Measurements from ENCODE around the gene PLXDC2.

Gene PLXDC2

GRCh38 chr10:19817231-19817933, 1.1 kb downstream of the PLXDC2 start:
- DNase-seq = peak; percentile 80

GRCh38 chr10:19818876-19819275, 2.6 kb downstream of the PLXDC2 start:
- no peak for DNase-seq

DNA sequence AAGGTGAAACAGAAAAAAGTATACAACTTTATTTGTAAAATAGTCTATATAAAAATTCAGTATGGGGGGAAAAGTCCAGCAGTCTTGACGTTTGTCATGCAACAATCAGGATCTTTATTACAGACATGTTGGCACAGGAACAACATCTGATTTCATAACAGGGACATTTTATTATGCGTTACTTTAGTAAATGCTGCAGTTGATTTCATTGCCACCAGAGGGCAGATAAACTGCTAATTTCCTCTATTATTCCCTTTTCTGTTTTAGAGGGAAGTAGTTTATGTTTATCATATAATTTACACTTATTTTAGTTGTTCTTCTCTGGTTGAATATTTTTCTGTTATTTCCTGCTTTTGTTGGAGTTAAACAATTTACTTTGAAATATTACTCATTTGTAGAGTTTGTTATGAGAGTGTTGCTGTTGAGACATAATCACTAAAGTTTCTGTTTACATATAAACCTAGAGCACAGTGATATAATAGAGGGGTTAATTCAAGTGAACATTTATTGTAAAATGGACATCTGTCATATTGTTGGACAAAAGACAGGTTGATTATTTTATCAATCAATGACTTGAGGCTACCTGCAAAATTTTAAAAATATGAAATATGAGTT, 3.3 kb downstream of the PLXDC2 start:
- DNase-seq = no peak

DNA sequence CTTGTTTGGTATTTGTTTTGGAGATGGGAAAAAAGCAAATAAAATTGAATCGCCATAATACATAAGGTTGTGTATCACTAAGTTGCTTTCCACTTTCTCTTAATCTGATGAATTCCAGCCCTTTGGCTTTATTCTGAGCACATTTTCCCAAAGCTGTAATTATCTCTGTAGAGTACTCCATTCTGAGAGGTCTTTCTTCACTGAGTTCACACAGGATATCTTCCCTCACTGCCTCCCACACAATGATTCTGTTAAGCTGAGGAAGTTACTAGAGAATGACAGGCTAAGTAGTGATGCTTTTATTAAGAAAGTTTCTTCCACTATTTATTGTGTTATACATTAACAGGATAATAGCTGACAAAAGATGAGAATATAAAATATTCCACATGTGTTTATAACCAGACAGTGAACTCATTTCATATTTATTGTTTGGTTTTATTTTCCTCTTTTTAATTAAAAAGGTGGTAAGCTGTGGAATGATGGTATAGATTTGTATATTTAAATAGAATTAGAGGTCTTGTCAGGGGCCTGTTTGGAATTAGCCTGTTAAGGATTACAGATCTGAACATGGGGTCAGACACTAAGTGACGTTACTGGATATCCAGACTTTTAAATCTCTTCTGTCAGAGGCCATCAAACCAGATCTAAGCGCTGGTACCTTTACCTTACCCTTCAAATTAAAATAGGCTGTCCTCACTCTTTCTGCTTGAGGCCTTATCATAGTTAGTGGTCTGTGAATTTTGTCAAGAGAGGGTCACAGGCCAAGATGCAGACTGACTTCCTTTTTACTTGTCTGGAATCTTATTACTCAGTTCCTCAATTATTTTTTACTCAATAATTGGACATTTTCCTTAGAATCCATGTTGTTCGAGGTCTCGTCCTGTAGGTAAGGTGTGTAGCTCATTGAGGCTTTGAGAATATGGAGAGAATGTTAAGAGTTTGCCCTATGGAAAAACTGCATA, 8.4 kb downstream of the PLXDC2 start:
- no peak for DNase-seq

- no peak for DNase-seq
Measured at GRCh38 chr10:19825700-19826099, 9.5 kb downstream of the PLXDC2 start.

DNA sequence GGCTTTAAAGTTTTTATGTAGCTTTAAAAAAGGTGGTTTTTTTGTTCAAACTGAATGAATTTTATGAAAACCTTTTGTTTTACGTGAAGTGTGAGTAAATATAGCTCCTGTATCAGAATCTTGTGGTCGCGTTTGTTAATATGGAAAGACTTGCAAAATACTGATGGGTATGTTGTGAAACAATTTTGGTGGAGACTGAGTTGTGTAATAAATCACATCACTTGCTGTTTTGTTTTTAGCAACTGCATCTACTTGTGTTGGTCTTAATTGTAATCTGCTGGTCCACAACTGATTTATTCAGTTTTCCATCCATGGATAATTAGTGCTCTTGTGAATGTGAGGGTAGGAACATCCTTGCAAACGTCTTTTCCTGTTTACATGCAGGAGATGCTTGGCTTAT, 10.5 kb downstream of the PLXDC2 start:
- DNase-seq = no peak

- DNase-seq = no peak
Measured at GRCh38 chr10:19828278-19829049, 12.2 kb downstream of the PLXDC2 start.

GRCh38 chr10:19832699-19833098, 16.5 kb downstream of the PLXDC2 start:
- no peak for DNase-seq

GRCh38 chr10:19833170-19833824, 17.1 kb downstream of the PLXDC2 start:
- no peak for DNase-seq

DNA sequence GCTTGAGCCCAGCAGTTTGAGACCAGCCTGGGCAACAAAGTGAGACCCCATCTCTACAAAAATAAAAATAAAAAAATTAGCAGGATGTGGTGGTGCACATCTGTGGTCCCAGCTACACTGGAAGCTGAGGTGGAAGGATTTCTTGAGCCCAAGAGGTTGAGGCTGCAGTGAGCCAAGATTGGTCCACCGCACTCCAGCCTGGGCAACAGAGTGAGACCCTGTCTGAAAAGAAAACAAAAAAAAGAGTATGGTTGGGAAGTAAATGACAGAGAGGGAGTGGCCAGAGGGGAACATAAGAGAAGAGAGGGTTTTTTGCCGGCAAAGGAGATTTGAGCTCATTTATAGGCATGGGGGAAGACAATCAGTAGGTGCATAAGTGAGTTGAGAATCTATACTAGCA, 19.7 kb downstream of the PLXDC2 start:
- DNase-seq = no peak

- DNase-seq = no peak
Measured at GRCh38 chr10:19839090-19839489, 22.9 kb downstream of the PLXDC2 start.

DNA sequence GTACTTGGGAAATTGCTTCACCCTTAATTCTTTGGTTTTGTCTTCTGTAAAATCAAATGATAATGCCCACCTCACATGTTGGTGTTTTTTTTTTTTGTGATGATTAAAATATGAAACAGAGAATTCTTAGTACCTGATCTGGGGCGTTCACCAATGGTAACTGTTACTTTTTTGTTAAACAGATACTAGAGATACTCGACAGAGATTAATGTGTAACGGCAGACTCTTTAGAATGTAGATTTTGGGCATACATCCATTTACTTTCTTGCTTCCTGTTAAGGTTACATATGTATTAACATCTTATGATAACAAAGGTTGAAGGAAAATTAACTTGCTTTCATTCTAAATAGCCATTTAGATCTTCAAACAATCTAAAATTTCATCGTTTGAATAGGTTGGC, 23.3 kb downstream of the PLXDC2 start:
- no peak for DNase-seq

DNA sequence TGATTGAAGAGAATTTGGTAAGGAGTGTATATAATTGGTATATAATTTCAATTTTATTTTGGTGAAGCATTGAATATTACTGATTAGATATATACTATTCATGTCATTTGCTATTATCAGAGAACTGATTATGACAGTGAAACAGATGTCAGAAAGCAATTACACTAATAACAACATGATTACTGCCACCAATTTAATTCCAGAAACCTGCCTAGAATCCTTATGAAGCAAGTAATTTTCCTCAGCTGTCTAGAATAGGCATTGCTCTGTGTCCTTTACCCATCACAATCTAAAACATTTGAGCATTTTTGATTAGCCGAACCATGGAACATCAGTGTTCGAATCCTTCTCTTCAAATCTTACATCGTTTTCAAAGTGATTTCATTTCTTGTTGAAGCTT, 24.5 kb downstream of the PLXDC2 start:
- no peak for DNase-seq

- no peak for DNase-seq
Measured at GRCh38 chr10:19843487-19843886, 27.3 kb downstream of the PLXDC2 start.

GRCh38 chr10:19845503-19846368, 29.5 kb downstream of the PLXDC2 start:
- DNase-seq = no peak

DNA sequence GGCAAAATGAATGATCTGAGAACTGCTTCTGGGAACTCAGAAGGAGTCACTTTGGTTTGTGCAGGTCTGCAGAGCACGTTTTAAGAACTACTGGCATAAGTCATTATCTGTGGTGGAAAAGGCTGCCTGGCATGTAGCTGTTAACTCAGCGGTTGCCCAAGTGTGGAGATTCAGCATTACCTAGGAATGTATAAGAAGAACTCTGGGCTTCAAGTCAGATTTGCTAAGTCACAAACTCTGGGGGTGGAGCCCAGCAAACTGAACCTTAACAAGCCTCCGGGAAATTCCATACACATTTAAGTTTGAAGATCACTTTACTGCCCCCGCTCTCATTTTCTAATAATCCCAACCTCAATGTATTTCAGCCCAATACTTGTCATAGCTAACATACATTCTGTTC, 31.1 kb downstream of the PLXDC2 start:
- DNase-seq = no peak

GRCh38 chr10:19848226-19848985, 32.2 kb downstream of the PLXDC2 start:
- no peak for DNase-seq

GRCh38 chr10:19853831-19854230, 37.6 kb downstream of the PLXDC2 start:
- DNase-seq = no peak

- no peak for DNase-seq
Measured at GRCh38 chr10:19857876-19858275, 41.6 kb downstream of the PLXDC2 start.

DNA sequence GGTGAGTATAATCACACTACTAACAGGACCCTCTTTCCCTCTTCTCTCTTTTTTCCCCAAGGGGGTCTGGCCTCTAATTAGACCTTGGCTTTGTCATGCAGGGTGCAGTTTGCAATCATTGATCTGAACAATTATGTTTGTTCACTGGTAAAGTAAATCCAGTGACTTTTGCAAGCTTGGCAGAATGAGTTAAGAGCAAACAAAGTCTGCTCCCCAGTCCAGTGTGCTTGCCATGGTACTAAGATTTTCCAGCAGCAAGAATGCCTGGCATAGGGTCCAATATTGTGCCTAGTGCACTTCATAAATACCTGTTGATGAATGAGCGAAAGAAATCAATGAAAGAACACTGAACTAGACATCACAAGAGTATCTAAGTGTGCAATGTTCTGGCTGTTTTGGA, 43.9 kb downstream of the PLXDC2 start:
- DNase-seq = no peak
